Glutamatergic neuron (in vitro differentiated cells): ENCODE results near the gene PLA2G4B. TPM values are rescaled to one million over a fixed set of nuclear protein-coding genes. Genes with fewer than 3 reads are reported as not detected.

Experiments used
- DNase-seq: peaks from one replicate; pipeline ENCODE4 v3.0.0; 2022
- H3K27ac Mint-ChIP-seq: one replicate; pipeline ENCODE4 v1.8.0; 2020; ENCODE audit warnings: mild to moderate bottlenecking, mixed read lengths, inconsistent platforms; ENCODE audit not compliant: unreplicated experiment
- H3K27me3 Mint-ChIP-seq: one replicate; pipeline ENCODE4 v1.8.0; 2020; ENCODE audit warnings: mild to moderate bottlenecking, moderate library complexity, mixed read lengths, inconsistent platforms; ENCODE audit not compliant: unreplicated experiment
- H3K36me3 Mint-ChIP-seq: one replicate; pipeline ENCODE4 v1.8.0; 2020; ENCODE audit warnings: mild to moderate bottlenecking, mixed read lengths, inconsistent platforms; ENCODE audit not compliant: unreplicated experiment
- H3K4me1 Mint-ChIP-seq: one replicate; pipeline ENCODE4 v1.8.0; 2020; ENCODE audit warnings: mild to moderate bottlenecking, low read depth, mixed read lengths, inconsistent platforms; ENCODE audit not compliant: unreplicated experiment
- H3K4me3 Mint-ChIP-seq: one replicate; pipeline ENCODE4 v1.8.0; 2020; ENCODE audit warnings: mild to moderate bottlenecking, mixed read lengths, inconsistent platforms; ENCODE audit not compliant: unreplicated experiment
- H3K9me3 Mint-ChIP-seq: one replicate; pipeline ENCODE4 v1.8.0; 2020; ENCODE audit warnings: mild to moderate bottlenecking, moderate library complexity, mixed read lengths, inconsistent platforms; ENCODE audit not compliant: unreplicated experiment
- CTCF ChIP-seq: fragments of 200-600 bp; sonication (generic); IDR thresholded peaks from one replicate; pipeline ENCODE4 v1.5.0; 2021; ENCODE audit not compliant: partially characterized antibody, unreplicated experiment
- total RNA-seq: library from RNA; stranded (reverse); fragmentation: NEBNext Ultra II Directional; extraction: Animal tissue kit (Norgen Biotek cat#: 25700); gene quantifications from one replicate; pipeline ENCODE4 v1.2.1, GENCODE V29; 2021; ENCODE audit not compliant: unreplicated experiment

Gene PLA2G4B
- total RNA-seq, 1 donor from 2014 or later = 17.9 TPM

GRCh38 chr15:41848631-41849030 lies 10.0 kb downstream of the PLA2G4B start:
- no peaks in the 10 kb centered on the region for H3K4me1 Mint-ChIP-seq
- no peaks in the 10 kb centered on the region for H3K36me3 Mint-ChIP-seq
- H3K27ac Mint-ChIP-seq = no peak overlapping the region
- no peak for DNase-seq
- no peaks in the 10 kb centered on the region for H3K9me3 Mint-ChIP-seq
- H3K27me3 Mint-ChIP-seq = peaks cover 6% of the 10 kb centered on the region
- no peak overlapping the region for H3K4me3 Mint-ChIP-seq
- TF ChIP-seq CTCF = no peak

GRCh38 chr15:41849204-41849603 lies 10.6 kb downstream of the PLA2G4B start:
- no peak for TF ChIP-seq CTCF
- Mint-ChIP-seq H3K27me3 (peaks cover 6% of the 10 kb centered on the region), H3K4me3 (no peak overlapping the region), H3K27ac (no peak overlapping the region), H3K4me1 (no peaks in the 10 kb centered on the region), H3K36me3 (no peaks in the 10 kb centered on the region), H3K9me3 (no peaks in the 10 kb centered on the region)
- no peak for DNase-seq

- peaks cover 2% of the 10 kb centered on the region for H3K9me3 Mint-ChIP-seq
- TF ChIP-seq CTCF = no peak
- H3K4me1 Mint-ChIP-seq = no peaks in the 10 kb centered on the region
- peaks cover 6% of the 10 kb centered on the region for H3K27me3 Mint-ChIP-seq
- DNase-seq = no peak
- H3K36me3 Mint-ChIP-seq = no peaks in the 10 kb centered on the region
- H3K4me3 Mint-ChIP-seq = no peak overlapping the region
- no peak overlapping the region for H3K27ac Mint-ChIP-seq
These were observed 11.2 kb downstream of the PLA2G4B start for GRCh38 chr15:41849861-41850260.

GRCh38 chr15:41850482-41851166 lies 12.0 kb downstream of the PLA2G4B start:
- Mint-ChIP-seq H3K9me3 (peaks cover 3% of the 10 kb centered on the region), H3K27ac (no peak overlapping the region), H3K4me1 (no peaks in the 10 kb centered on the region)

GRCh38 chr15:41851167-41851523 lies 12.5 kb downstream of the PLA2G4B start:
- no peaks in the 10 kb centered on the region for H3K4me1 Mint-ChIP-seq
- H3K4me3 Mint-ChIP-seq = no peak overlapping the region
- no peak for DNase-seq
- H3K27me3 Mint-ChIP-seq = peaks cover 8% of the 10 kb centered on the region
- no peak overlapping the region for H3K27ac Mint-ChIP-seq
- H3K36me3 Mint-ChIP-seq = no peaks in the 10 kb centered on the region
- no peak for TF ChIP-seq CTCF
- peaks cover 3% of the 10 kb centered on the region for H3K9me3 Mint-ChIP-seq

More at GRCh38 chr15:41850482-41851166, 12.0 kb downstream of the PLA2G4B start:
- Mint-ChIP-seq H3K27me3 (peaks cover 8% of the 10 kb centered on the region), H3K4me3 (no peak overlapping the region), H3K36me3 (no peaks in the 10 kb centered on the region)
- no peak for TF ChIP-seq CTCF
- no peak for DNase-seq
